ENCODE results near the gene NUAK1.
A peak's percentile ranks its signal among the peaks of the same experiment; 100 is the strongest.

Gene NUAK1

GRCh38 chr12:106108185-106108835, 30.4 kb downstream of the NUAK1 start:
- DNase-seq, result peak; percentile 59

- DNase-seq, result no peak
Measured at GRCh38 chr12:106107566-106107965, 31.2 kb downstream of the NUAK1 start.

GRCh38 chr12:106106892-106107291, 31.9 kb downstream of the NUAK1 start:
- DNase-seq, result no peak

- no peak for DNase-seq
Measured at GRCh38 chr12:106106061-106106566, 32.6 kb downstream of the NUAK1 start.

- DNase-seq, result no peak
Measured at GRCh38 chr12:106101803-106102202, 37.0 kb downstream of the NUAK1 start.

GRCh38 chr12:106098691-106099200, 40.0 kb downstream of the NUAK1 start:
- DNase-seq, result no peak

- no peak for DNase-seq
Measured at GRCh38 chr12:106097011-106097410, 41.7 kb downstream of the NUAK1 start.

- DNase-seq, result peak; percentile 66
Measured at GRCh38 chr12:106096376-106096775, 42.4 kb downstream of the NUAK1 start.

GRCh38 chr12:106094304-106094703, 44.5 kb downstream of the NUAK1 start:
- DNase-seq, result no peak

- DNase-seq, result no peak
Measured at GRCh38 chr12:106093246-106093645, 45.5 kb downstream of the NUAK1 start.

GRCh38 chr12:106091446-106091820, 47.3 kb downstream of the NUAK1 start:
- DNase-seq, result no peak

- peak; percentile 62 for DNase-seq
Measured at GRCh38 chr12:106090591-106091445, 47.9 kb downstream of the NUAK1 start.

GRCh38 chr12:106089935-106090334, 48.8 kb downstream of the NUAK1 start:
- DNase-seq, result no peak

GRCh38 chr12:106088811-106089485, 49.8 kb downstream of the NUAK1 start:
- no peak for DNase-seq

- no peak for DNase-seq
Measured at GRCh38 chr12:106088246-106088808, 50.4 kb downstream of the NUAK1 start.

GRCh38 chr12:106086696-106087095, 52.1 kb downstream of the NUAK1 start:
- DNase-seq, result no peak

- no peak for DNase-seq
Measured at GRCh38 chr12:106085213-106085612, 53.5 kb downstream of the NUAK1 start.

- no peak for DNase-seq
Measured at GRCh38 chr12:106084759-106085158, 54.0 kb downstream of the NUAK1 start.

GRCh38 chr12:106084014-106084671, 54.6 kb downstream of the NUAK1 start:
- DNase-seq, result no peak

GRCh38 chr12:106082216-106083175, 56.3 kb downstream of the NUAK1 start:
- no peak for DNase-seq

- no peak for DNase-seq
Measured at GRCh38 chr12:106081606-106082005, 57.1 kb downstream of the NUAK1 start.
